Glutamatergic neuron (in vitro differentiated cells): ENCODE measurements around the gene TLCD5. TPM values are rescaled to one million over a fixed set of nuclear protein-coding genes. Genes with fewer than 3 reads are reported as not detected.

Experiments
- DNase-seq: peaks from one replicate; pipeline ENCODE4 v3.0.0; 2022
- H3K27ac Mint-ChIP-seq: one replicate; pipeline ENCODE4 v1.8.0; 2020; ENCODE audit warnings: mild to moderate bottlenecking, mixed read lengths, inconsistent platforms; ENCODE audit not compliant: unreplicated experiment
- H3K27me3 Mint-ChIP-seq: one replicate; pipeline ENCODE4 v1.8.0; 2020; ENCODE audit warnings: mild to moderate bottlenecking, moderate library complexity, mixed read lengths, inconsistent platforms; ENCODE audit not compliant: unreplicated experiment
- H3K36me3 Mint-ChIP-seq: one replicate; pipeline ENCODE4 v1.8.0; 2020; ENCODE audit warnings: mild to moderate bottlenecking, mixed read lengths, inconsistent platforms; ENCODE audit not compliant: unreplicated experiment
- H3K4me1 Mint-ChIP-seq: one replicate; pipeline ENCODE4 v1.8.0; 2020; ENCODE audit warnings: mild to moderate bottlenecking, low read depth, mixed read lengths, inconsistent platforms; ENCODE audit not compliant: unreplicated experiment
- H3K4me3 Mint-ChIP-seq: one replicate; pipeline ENCODE4 v1.8.0; 2020; ENCODE audit warnings: mild to moderate bottlenecking, mixed read lengths, inconsistent platforms; ENCODE audit not compliant: unreplicated experiment
- H3K9me3 Mint-ChIP-seq: one replicate; pipeline ENCODE4 v1.8.0; 2020; ENCODE audit warnings: mild to moderate bottlenecking, moderate library complexity, mixed read lengths, inconsistent platforms; ENCODE audit not compliant: unreplicated experiment
- total RNA-seq: library from RNA; stranded (reverse); fragmentation: NEBNext Ultra II Directional; extraction: Animal tissue kit (Norgen Biotek cat#: 25700); gene quantifications from one replicate; pipeline ENCODE4 v1.2.1, GENCODE V29; 2021; ENCODE audit not compliant: unreplicated experiment
- TF ChIP-seq, protein P1 (sequence below): fragments of 200-600 bp; sonication (generic); IDR thresholded peaks from one replicate; pipeline ENCODE4 v1.5.0; 2021; ENCODE audit not compliant: partially characterized antibody, unreplicated experiment

TLCD5 gene
- total RNA-seq, 1 donor from 2014 or later, result 15.8 TPM

DNA sequence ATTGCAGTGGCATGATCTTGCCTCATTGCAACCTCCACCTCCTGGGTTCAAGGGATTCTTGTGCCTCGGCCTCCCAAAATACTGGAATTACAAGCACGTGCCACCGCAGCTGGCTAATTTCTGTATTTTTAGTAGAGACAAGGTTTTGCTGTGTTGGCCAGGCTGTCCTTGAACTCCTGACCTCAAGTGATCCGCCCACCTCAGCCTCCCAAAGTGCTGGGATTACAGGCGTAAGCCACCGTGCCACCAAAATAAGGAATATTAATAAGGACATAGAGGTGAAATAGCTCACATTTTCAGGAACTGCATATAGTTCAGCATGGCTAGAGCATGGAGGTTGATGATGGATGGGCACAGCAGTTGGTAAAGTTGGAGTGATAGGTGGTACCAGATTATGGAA lies 32.5 kb downstream of the TLCD5 start:
- Mint-ChIP-seq H3K4me3 (no peak overlapping the region), H3K27ac (no peak overlapping the region), H3K9me3 (peaks cover 5% of the 10 kb centered on the region), H3K36me3 (no peaks in the 10 kb centered on the region), H3K4me1 (peaks cover 10% of the 10 kb centered on the region), H3K27me3 (peaks cover 3% of the 10 kb centered on the region)
- TF ChIP-seq, protein P1, sequence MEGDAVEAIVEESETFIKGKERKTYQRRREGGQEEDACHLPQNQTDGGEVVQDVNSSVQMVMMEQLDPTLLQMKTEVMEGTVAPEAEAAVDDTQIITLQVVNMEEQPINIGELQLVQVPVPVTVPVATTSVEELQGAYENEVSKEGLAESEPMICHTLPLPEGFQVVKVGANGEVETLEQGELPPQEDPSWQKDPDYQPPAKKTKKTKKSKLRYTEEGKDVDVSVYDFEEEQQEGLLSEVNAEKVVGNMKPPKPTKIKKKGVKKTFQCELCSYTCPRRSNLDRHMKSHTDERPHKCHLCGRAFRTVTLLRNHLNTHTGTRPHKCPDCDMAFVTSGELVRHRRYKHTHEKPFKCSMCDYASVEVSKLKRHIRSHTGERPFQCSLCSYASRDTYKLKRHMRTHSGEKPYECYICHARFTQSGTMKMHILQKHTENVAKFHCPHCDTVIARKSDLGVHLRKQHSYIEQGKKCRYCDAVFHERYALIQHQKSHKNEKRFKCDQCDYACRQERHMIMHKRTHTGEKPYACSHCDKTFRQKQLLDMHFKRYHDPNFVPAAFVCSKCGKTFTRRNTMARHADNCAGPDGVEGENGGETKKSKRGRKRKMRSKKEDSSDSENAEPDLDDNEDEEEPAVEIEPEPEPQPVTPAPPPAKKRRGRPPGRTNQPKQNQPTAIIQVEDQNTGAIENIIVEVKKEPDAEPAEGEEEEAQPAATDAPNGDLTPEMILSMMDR, result no peak
- no peak for DNase-seq

DNA sequence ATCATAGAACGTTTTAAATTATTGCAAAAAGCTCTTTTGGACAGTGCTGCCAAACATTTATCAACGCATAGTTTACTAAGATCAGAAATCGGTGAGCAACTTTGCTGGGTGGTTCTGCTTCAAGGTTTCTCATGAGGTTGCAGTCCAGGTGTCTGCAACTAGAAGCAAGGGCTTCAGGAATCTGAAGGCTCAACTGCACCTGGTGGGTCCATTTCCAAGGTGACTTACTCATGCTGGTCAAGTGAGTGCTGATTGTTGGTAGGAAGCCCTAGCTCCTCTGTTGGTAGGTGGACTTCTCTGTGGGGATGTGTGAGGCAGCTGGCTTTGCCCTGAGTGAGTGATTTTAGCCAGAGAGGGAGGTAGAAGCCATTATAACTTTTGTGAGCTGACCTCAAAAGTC lies 33.6 kb downstream of the TLCD5 start:
- Mint-ChIP-seq H3K4me1 (peaks cover 7% of the 10 kb centered on the region), H3K36me3 (no peaks in the 10 kb centered on the region), H3K27ac (no peak overlapping the region), H3K4me3 (no peak overlapping the region), H3K27me3 (peaks cover 3% of the 10 kb centered on the region), H3K9me3 (peaks cover 5% of the 10 kb centered on the region)
- no peak for DNase-seq
- TF ChIP-seq, protein P1, result no peak

DNA sequence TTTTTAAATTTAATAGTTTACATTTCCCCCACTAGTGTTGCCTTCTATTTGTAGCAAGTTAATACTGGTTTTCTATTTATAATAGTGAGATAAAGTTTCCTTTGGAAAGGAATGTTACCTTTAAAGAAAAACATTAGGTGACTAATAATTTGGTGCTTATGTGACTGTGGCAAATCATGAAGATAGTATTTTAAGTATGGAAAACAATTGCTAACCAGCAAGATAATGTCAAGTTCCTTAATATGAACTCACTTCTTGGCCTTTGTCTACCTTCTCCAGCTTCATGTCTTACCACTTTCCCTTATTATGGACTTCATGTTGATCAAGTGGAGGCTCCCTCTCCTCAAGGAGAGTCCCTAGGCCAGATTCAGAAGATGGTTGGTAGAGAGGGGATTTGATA lies 38.3 kb downstream of the TLCD5 start:
- no peak overlapping the region for H3K4me3 Mint-ChIP-seq
- no peaks in the 10 kb centered on the region for H3K36me3 Mint-ChIP-seq
- H3K27ac Mint-ChIP-seq, result no peak overlapping the region
- DNase-seq, result no peak
- TF ChIP-seq, protein P1, result no peak
- peaks cover 5% of the 10 kb centered on the region for H3K9me3 Mint-ChIP-seq
- H3K27me3 Mint-ChIP-seq, result peaks cover 2% of the 10 kb centered on the region
- no peaks in the 10 kb centered on the region for H3K4me1 Mint-ChIP-seq

DNA sequence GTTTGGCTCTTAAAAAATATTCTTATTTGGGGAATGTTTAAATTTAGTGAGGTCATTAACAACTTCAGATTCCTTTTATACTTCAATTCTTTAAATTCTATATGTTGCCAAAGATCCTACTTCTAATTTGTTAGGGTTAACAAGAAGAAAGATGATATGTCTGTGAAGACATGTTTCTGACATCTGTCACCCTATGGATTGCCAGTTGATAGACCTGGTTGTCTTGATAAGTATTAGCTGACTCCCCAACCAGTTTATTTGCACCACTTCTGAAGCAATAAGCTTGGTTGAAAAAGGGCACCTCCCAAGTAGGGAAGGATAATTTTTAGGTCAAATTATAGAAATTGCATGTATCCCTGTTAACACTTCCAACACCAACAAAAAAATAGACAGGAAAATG lies 40.4 kb downstream of the TLCD5 start:
- H3K36me3 Mint-ChIP-seq, result no peaks in the 10 kb centered on the region
- no peak overlapping the region for H3K4me3 Mint-ChIP-seq
- H3K9me3 Mint-ChIP-seq, result peaks cover 3% of the 10 kb centered on the region
- DNase-seq, result no peak
- no peaks in the 10 kb centered on the region for H3K4me1 Mint-ChIP-seq
- TF ChIP-seq, protein P1, result no peak
- H3K27me3 Mint-ChIP-seq, result no peaks in the 10 kb centered on the region
- H3K27ac Mint-ChIP-seq, result no peak overlapping the region

DNA sequence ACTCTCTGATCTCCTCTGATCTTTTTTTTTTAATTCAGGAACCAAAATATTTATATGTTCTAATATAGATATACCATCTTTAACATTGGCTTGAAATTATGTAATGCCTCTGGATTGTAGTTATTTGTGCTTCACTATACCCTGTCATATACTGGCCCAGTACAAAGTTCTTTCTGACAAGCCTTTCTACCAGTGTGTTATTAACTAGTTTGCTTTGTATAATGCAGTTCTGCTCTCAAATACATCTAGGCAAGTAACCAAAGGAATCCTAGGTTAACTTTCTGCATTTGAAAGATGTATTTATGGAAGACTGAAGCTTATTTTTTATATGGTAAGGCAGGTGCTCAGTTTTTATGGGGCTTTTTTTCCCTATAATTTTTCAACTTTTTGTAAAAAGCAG lies 47.2 kb downstream of the TLCD5 start:
- Mint-ChIP-seq H3K36me3 (no peaks in the 10 kb centered on the region), H3K9me3 (no peaks in the 10 kb centered on the region), H3K4me3 (no peak overlapping the region), H3K27ac (no peak overlapping the region), H3K4me1 (no peaks in the 10 kb centered on the region), H3K27me3 (peaks cover 2% of the 10 kb centered on the region)
- TF ChIP-seq, protein P1, result no peak
- no peak for DNase-seq
